HG03159 (cell line): ENCODE results near the gene NCCRP1.
"Not testable (repeated sequence)": the region's sequence is repeated elsewhere in the genome, so short reads cannot be mapped to it uniquely, and the experiment has no call there.

Source experiments
- ATAC-seq: cut with Tn5 transposase; IDR thresholded peaks from one replicate; pipeline ENCODE4 v1.9.1; 2021; ENCODE audit warnings: mild to moderate bottlenecking, moderate library complexity; ENCODE audit not compliant: unreplicated experiment

The NCCRP1 gene

GRCh38 chr19:39205449-39205764 lies 8.6 kb downstream of the NCCRP1 start:
- no peak for ATAC-seq

GRCh38 chr19:39206122-39206521 lies 9.4 kb downstream of the NCCRP1 start:
- no peak for ATAC-seq

GRCh38 chr19:39207293-39207836 lies 10.6 kb downstream of the NCCRP1 start:
- ATAC-seq = no peak

GRCh38 chr19:39208175-39208795 lies 11.5 kb downstream of the NCCRP1 start:
- ATAC-seq = no peak

- no peak for ATAC-seq
These were observed 12.4 kb downstream of the NCCRP1 start for GRCh38 chr19:39209196-39209595.

- no peak for ATAC-seq
These were observed 15.1 kb downstream of the NCCRP1 start for GRCh38 chr19:39211731-39212374.

GRCh38 chr19:39212375-39212742 lies 15.6 kb downstream of the NCCRP1 start:
- ATAC-seq = no peak

GRCh38 chr19:39215323-39215722 lies 18.6 kb downstream of the NCCRP1 start:
- not testable (repeated sequence) for ATAC-seq

- no peak for ATAC-seq
These were observed 20.3 kb downstream of the NCCRP1 start for GRCh38 chr19:39217094-39217493.

- no peak for ATAC-seq
These were observed 21.7 kb downstream of the NCCRP1 start for GRCh38 chr19:39218230-39219007.

- ATAC-seq = not testable (repeated sequence)
These were observed 22.3 kb downstream of the NCCRP1 start for GRCh38 chr19:39219108-39219507.

- ATAC-seq = no peak
These were observed 27.0 kb downstream of the NCCRP1 start for GRCh38 chr19:39223703-39224279.

- ATAC-seq = no peak
These were observed 28.1 kb downstream of the NCCRP1 start for GRCh38 chr19:39224910-39225309.

GRCh38 chr19:39230096-39230764 lies 33.5 kb downstream of the NCCRP1 start:
- ATAC-seq = no peak

- no peak for ATAC-seq
These were observed 35.9 kb downstream of the NCCRP1 start for GRCh38 chr19:39232708-39233107.

GRCh38 chr19:39236527-39236926 lies 39.8 kb downstream of the NCCRP1 start:
- ATAC-seq = no peak

GRCh38 chr19:39237200-39238184 lies 40.7 kb downstream of the NCCRP1 start:
- ATAC-seq = no peak

GRCh38 chr19:39238209-39238608 lies 41.4 kb downstream of the NCCRP1 start:
- no peak for ATAC-seq

GRCh38 chr19:39238944-39239343 lies 42.2 kb downstream of the NCCRP1 start:
- ATAC-seq = no peak

- ATAC-seq = no peak
These were observed 43.7 kb downstream of the NCCRP1 start for GRCh38 chr19:39240421-39240820.
